H1 (cell line): ENCODE results near the gene UGT1A6. TPM values are rescaled to one million over a fixed set of nuclear protein-coding genes. Genes with fewer than 3 reads are reported as not detected.

Experiments
- CTCF ChIA-PET: fragments of 300-600 bp; sonication (Branson Sonifier 250); formaldehyde crosslinking; loops from one replicate; lab custom pipeline; 2021; ENCODE audit not compliant: partially characterized antibody; lab: Charles Lee
- POLR2A ChIA-PET: fragments of 300-600 bp; sonication (Branson Sonifier 250); formaldehyde crosslinking; loops from one replicate; lab custom pipeline; 2021; ENCODE audit warnings: inconsistent platforms; ENCODE audit not compliant: partially characterized antibody; lab: Charles Lee
- DNase-seq, 2 experiments: peaks; one replicate each; pipeline versions ENCODE4 v3.0.0 to v3.0.0-alpha.2; 2010 to 2022; ENCODE audit warnings: low spot score in 2 of 2, low read depth in 1 of 2, mixed read lengths in 1 of 2
- FAIRE-seq: peaks from 2 replicates; lab custom pipeline; 2011; peaks lifted over from hg19 to GRCh38; lab: Jason Lieb, UNC
- H2AFZ ChIP-seq: 2 replicates; pipeline ENCODE4 v1.8.1; 2012; ENCODE audit warnings: low read length, inconsistent platforms
- H2AK5ac ChIP-seq: 2 replicates; pipeline ENCODE4 v1.6.1; 2013; ENCODE audit warnings: low read depth, low read length
- H2BK120ac ChIP-seq: replicated peaks from 2 replicates; pipeline ENCODE3; 2013; ENCODE audit warnings: low read depth, low read length, inconsistent platforms
- H2BK12ac ChIP-seq: 2 replicates; pipeline ENCODE4 v1.6.1; 2013; ENCODE audit warnings: low read depth, low read length
- H2BK15ac ChIP-seq: 2 replicates; pipeline ENCODE4 v1.6.1; 2013; ENCODE audit warnings: low read length
- H2BK20ac ChIP-seq: 2 replicates; pipeline ENCODE4 v1.6.1; 2013; ENCODE audit warnings: low read length
- H2BK5ac ChIP-seq: 2 replicates; pipeline ENCODE4 v1.6.1; 2013; ENCODE audit warnings: low read depth, low read length
- H3K14ac ChIP-seq: 2 replicates; pipeline ENCODE4 v1.6.1; 2013; ENCODE audit warnings: inconsistent platforms; ENCODE audit not compliant: insufficient read length
- H3K18ac ChIP-seq: 2 replicates; pipeline ENCODE4 v1.6.1; 2013; ENCODE audit warnings: low read length; ENCODE audit errors: extremely low read depth
- H3K23ac ChIP-seq: 2 replicates; pipeline ENCODE4 v1.6.1; 2013; ENCODE audit warnings: inconsistent platforms; ENCODE audit not compliant: insufficient read length
- H3K23me2 ChIP-seq: 2 replicates; pipeline ENCODE4 v1.6.1; 2013; ENCODE audit warnings: low read depth, low read length
- H3K27ac ChIP-seq: 2 replicates; pipeline ENCODE4 v1.6.1; 2011; ENCODE audit warnings: low read depth, low read length, inconsistent platforms
- H3K27me3 ChIP-seq, 4 experiments: replicated peaks in 1 of 4; 1 replicate in 1 of 4; 2 replicates in 3 of 4; pipeline versions ENCODE4 v1.6.1 to v1.8.1; 2011 to 2013; ENCODE audit warnings: low read length in 3 of 4, mild to moderate bottlenecking in 3 of 4, inconsistent platforms in 2 of 4, mixed read lengths in 2 of 4, moderate library complexity in 1 of 4; ENCODE audit not compliant: control insufficient read depth in 3 of 4, insufficient read depth in 3 of 4; ENCODE audit errors: extremely low read depth in 1 of 4
- H3K36me3 ChIP-seq, 4 experiments: 2 replicates each; pipeline versions ENCODE4 v1.6.1 to v1.8.1; 2011 to 2013; ENCODE audit warnings: mild to moderate bottlenecking in 4 of 4, low read length in 3 of 4, moderate library complexity in 2 of 4, control low read depth in 1 of 4, inconsistent platforms in 1 of 4; ENCODE audit not compliant: insufficient read depth in 4 of 4, control insufficient read depth in 2 of 4
- H3K4ac ChIP-seq: replicated peaks from 2 replicates; pipeline ENCODE3; 2013; ENCODE audit warnings: low read length, low read depth, mixed read lengths, inconsistent platforms; ENCODE audit not compliant: insufficient read length
- H3K4me1 ChIP-seq, 4 experiments: replicated peaks in 1 of 4; 1 replicate in 1 of 4; 2 replicates in 3 of 4; pipeline versions ENCODE4 v1.6.1 to v1.8.1; 2011 to 2013; ENCODE audit warnings: low read length in 3 of 4, inconsistent platforms in 2 of 4, mixed read lengths in 1 of 4; ENCODE audit not compliant: insufficient read depth in 4 of 4, control insufficient read depth in 3 of 4
- H3K4me2 ChIP-seq, 2 experiments: 2 replicates each; pipeline versions ENCODE4 v1.6.1 to v1.8.1; 2011 to 2013; ENCODE audit warnings: low read depth in 2 of 2, low read length in 2 of 2, control low read depth in 1 of 2, inconsistent platforms in 1 of 2, mild to moderate bottlenecking in 1 of 2; ENCODE audit not compliant: insufficient read depth in 1 of 2
- H3K4me3 ChIP-seq, 4 experiments: fragments of 200-600, 300-600 bp in 1 of 4; sonication (generic), shearing (Covaris generic), sonication (Bioruptor Twin) in 1 of 4; 2 replicates each; pipeline versions ENCODE4 v1.5.1 to v1.8.1; 2011 to 2016; ENCODE audit warnings: low read length in 4 of 4, low read depth in 3 of 4, control low read depth in 2 of 4, inconsistent platforms in 2 of 4, mild to moderate bottlenecking in 2 of 4, mixed read lengths in 1 of 4, moderate library complexity in 1 of 4; ENCODE audit not compliant: insufficient read depth in 2 of 4; ENCODE audit errors: extremely low read depth in 1 of 4
- H3K56ac ChIP-seq: replicated peaks from 2 replicates; pipeline ENCODE3; 2013; ENCODE audit warnings: low read depth, mild to moderate bottlenecking, mixed read lengths, low read length, inconsistent platforms; ENCODE audit not compliant: insufficient read length
- H3K79me1 ChIP-seq: 2 replicates; pipeline ENCODE4 v1.6.1; 2013; ENCODE audit warnings: low read depth, low read length, control low read depth
- H3K79me2 ChIP-seq, 2 experiments: 2 replicates each; pipeline versions ENCODE4 v1.6.1 to v1.8.1; 2012 to 2013; ENCODE audit warnings: low read length in 2 of 2, mild to moderate bottlenecking in 2 of 2, inconsistent platforms in 1 of 2; ENCODE audit not compliant: insufficient read depth in 2 of 2, control insufficient read depth in 1 of 2
- H3K9ac ChIP-seq, 4 experiments: replicated peaks in 1 of 4; 1 replicate in 1 of 4; 2 replicates in 3 of 4; pipeline versions ENCODE4 v1.6.1 to v1.8.1; 2011 to 2013; ENCODE audit warnings: low read depth in 3 of 4, low read length in 3 of 4, control low read depth in 2 of 4, mild to moderate bottlenecking in 2 of 4, moderate library complexity in 2 of 4, inconsistent platforms in 1 of 4; ENCODE audit errors: extremely low read depth in 1 of 4
- H3K9me3 ChIP-seq, 2 experiments: 2 replicates each; pipeline versions ENCODE4 v1.6.1 to v1.8.1; 2012 to 2013; ENCODE audit warnings: mild to moderate bottlenecking in 2 of 2, moderate library complexity in 2 of 2, control low read depth in 1 of 2, inconsistent platforms in 1 of 2, low read depth in 1 of 2, low read length in 1 of 2, mixed read lengths in 1 of 2; ENCODE audit not compliant: insufficient read depth in 2 of 2
- H4K20me1 ChIP-seq, 2 experiments: replicated peaks in 1 of 2; 2 replicates each; pipeline versions ENCODE3 to v1.8.1; 2011 to 2013; ENCODE audit warnings: inconsistent platforms in 2 of 2, low read length in 2 of 2, mild to moderate bottlenecking in 1 of 2; ENCODE audit not compliant: insufficient read depth in 2 of 2, control insufficient read depth in 1 of 2
- H4K5ac ChIP-seq: 2 replicates; pipeline ENCODE4 v1.6.1; 2013; ENCODE audit warnings: low read length, low read depth, mixed read lengths, inconsistent platforms; ENCODE audit not compliant: insufficient read length
- H4K8ac ChIP-seq: 2 replicates; pipeline ENCODE4 v1.8.0; 2013; ENCODE audit warnings: mild to moderate bottlenecking, moderate library complexity, low read length, inconsistent platforms; ENCODE audit not compliant: insufficient read depth; ENCODE audit errors: extremely low read depth
- H4K91ac ChIP-seq: replicated peaks from 2 replicates; pipeline ENCODE3; 2013; ENCODE audit warnings: low read length, mixed read lengths, inconsistent platforms; ENCODE audit not compliant: insufficient read length
- CTBP2 ChIP-seq: IDR thresholded peaks from 2 replicates; pipeline ENCODE4 v1.7.0; 2011; ENCODE audit warnings: borderline replicate concordance, mild to moderate bottlenecking, moderate library complexity, mixed read lengths, low read length; ENCODE audit not compliant: insufficient read depth, insufficient read length
- EZH2 ChIP-seq: fragments of 200-600 bp; sonication (generic); IDR thresholded peaks from 2 replicates; pipeline ENCODE4 v1.7.1; 2012; ENCODE audit warnings: low read depth, mild to moderate bottlenecking, moderate library complexity, low read length, inconsistent platforms; ENCODE audit not compliant: severe bottlenecking
- NRF1 ChIP-seq: IDR thresholded peaks from 2 replicates; pipeline ENCODE4 v1.6.1; 2011; ENCODE audit warnings: mild to moderate bottlenecking, low read depth, low read length, improper control_type of control experiment
- RAD21 ChIP-seq, 2 experiments: IDR thresholded peaks in 1 of 2; conservative IDR thresholded peaks in 1 of 2; 2 replicates each; pipeline ENCODE4 v1.6.1; 2011; ENCODE audit warnings: low read depth in 2 of 2, low read length in 2 of 2, improper control_type of control experiment in 1 of 2, inconsistent platforms in 1 of 2, mild to moderate bottlenecking in 1 of 2, moderate library complexity in 1 of 2
- SIRT6 ChIP-seq: IDR thresholded peaks from one replicate; pipeline ENCODE4 v1.7.1; 2012; ENCODE audit warnings: low read length, inconsistent platforms
- SP1 ChIP-seq: IDR thresholded peaks from 2 replicates; pipeline ENCODE4 v1.6.1; 2011; ENCODE audit warnings: low read depth, low read length
- WGBS, 2 experiments: shearing (Covaris generic) in 1 of 2; methylation state at CpG; one replicate each; pipeline versions ENCODE4 v1.1.6 to v1.1.7; 2013 to 2015; ENCODE audit warnings: low lambda C conversion rate in 2 of 2, mixed read lengths in 2 of 2, inconsistent platforms in 1 of 2, low coverage in 1 of 2, missing lambda C conversion rate in 1 of 2; ENCODE audit not compliant: insufficient replicate concordance in 2 of 2, insufficient coverage in 1 of 2, insufficient read length in 1 of 2; ENCODE audit errors: extremely low coverage in 1 of 2, missing lambda C conversion rate in 1 of 2; 5-methylcytosine and 5-hydroxymethylcytosine counted together
- polyA plus RNA-seq, 7 experiments: library from polyadenylated mRNA; depleted of rRNA in 3 of 7; stranded (reverse) in 5 of 7; unstranded in 2 of 7; fragments of >200 nt in 5 of 7; fragments of 200-250 nt in 2 of 7; gene quantifications; 1 replicate in 5 of 7; 2 replicates in 1 of 7; 4 replicates in 1 of 7; pipeline versions ENCODE4 v1.2.1 to v1.2.3, GENCODE V29; 2011 to 2013; ENCODE audit warnings: missing spikeins in 2 of 7, mixed read lengths in 2 of 7
- total RNA-seq: library from RNA; stranded (reverse); fragmentation: NEBNext Ultra II Directional; extraction: Animal tissue kit (Norgen Biotek cat#: 25700); gene quantifications from 2 replicates; pipeline ENCODE4 v1.2.1, GENCODE V29; 2021
- TF ChIP-seq, protein P1 (sequence below): IDR thresholded peaks from 2 replicates; pipeline ENCODE4 v1.6.1; 2011; ENCODE audit warnings: low read length, improper control_type of control experiment

The UGT1A6 gene
- total and polyA plus RNA-seq, 2 of the 8 experiments (the other 6 are each of a cell fraction or from before 2014, with no cell fraction given), result not detected

DNA sequence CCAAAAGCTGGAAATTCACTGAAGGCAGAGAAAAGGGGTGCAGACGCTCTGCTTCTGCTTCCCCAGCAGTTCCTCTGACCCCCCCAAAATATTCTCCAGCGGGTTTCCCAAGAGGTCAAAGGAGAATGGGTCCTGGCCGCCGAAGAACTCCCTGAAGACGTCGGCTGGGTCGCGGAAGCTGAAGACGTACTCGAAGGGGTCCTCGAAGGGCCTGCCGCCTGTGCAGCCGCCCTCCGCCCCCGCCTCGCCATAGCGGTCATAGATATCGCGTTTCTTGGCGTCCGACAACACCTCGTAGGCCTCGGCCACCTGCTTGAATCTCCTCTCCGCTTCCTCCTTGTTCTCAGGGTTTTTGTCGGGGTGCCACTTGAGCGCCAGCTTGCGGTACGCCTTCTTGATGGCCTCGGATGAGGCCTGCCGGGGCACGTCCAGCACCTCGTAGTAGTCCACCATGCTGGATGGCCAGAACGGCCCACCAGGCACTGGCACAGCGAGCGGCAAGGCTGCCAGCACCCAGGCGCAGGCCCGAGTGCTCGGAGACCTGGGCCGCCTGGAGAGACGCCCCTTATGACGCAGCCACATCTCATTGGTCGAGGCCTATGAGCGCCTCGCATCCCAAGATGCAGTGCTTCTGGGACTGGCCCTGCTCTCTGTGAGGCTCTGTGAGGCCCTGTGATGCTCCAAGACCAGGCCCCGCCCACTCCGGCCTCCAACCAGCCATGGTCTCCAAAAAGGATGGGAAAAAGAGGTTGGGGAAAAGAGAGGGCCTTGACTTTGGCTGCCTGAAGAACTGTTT is 51.0 kb downstream of the UGT1A6 start:
- H3K4me3 ChIP-seq, result no peak overlapping the region
- H3K79me1 ChIP-seq, result no peaks in the 10 kb centered on the region
- H3K27ac ChIP-seq, result no peak overlapping the region
- no peak overlapping the region for H4K5ac ChIP-seq
- H4K8ac ChIP-seq, result no peak overlapping the region
- DNase-seq, result no peak
- H3K27me3 ChIP-seq, result no peaks in the 10 kb centered on the region
- no peak overlapping the region for H2BK5ac ChIP-seq
- H2AK5ac ChIP-seq, result no peak overlapping the region
- no peak overlapping the region for H3K23ac ChIP-seq
- H4K91ac ChIP-seq, result no peak overlapping the region
- FAIRE-seq, result no peak
- WGBS, 2 experiments, result 97% methylated on average over 32 of the region's 46 CpGs; no CpG with 5 or more reads in 1 of the 2 experiments
- no peaks in the 10 kb centered on the region for H3K4me1 ChIP-seq
- H3K23me2 ChIP-seq, result no peaks in the 10 kb centered on the region
- H3K18ac ChIP-seq, result no peak overlapping the region
- H2BK12ac ChIP-seq, result no peak overlapping the region
- no peak overlapping the region for H3K14ac ChIP-seq
- H3K9ac ChIP-seq, result no peak overlapping the region
- no peaks in the 10 kb centered on the region for H4K20me1 ChIP-seq
- H3K9me3 ChIP-seq, result peaks cover 5 to 26% of the 10 kb centered on the region in 2 experiments; a peak in 3 of 4 replicates
- H2BK120ac ChIP-seq, result no peak overlapping the region
- no peak overlapping the region for H2BK20ac ChIP-seq
- CTCF ChIA-PET, result no interaction called here
- H3K79me2 ChIP-seq, result no peaks in the 10 kb centered on the region
- TF ChIP-seq SP1, result no peak
- TF ChIP-seq NRF1, result no peak
- TF ChIP-seq EZH2, result no peak
- no peak for TF ChIP-seq SIRT6
- no peak for TF ChIP-seq RAD21 (IDR thresholded peaks at IDR 0.05 in 1 of 2, conservative IDR thresholded peaks at IDR 0.05 in 1 of 2; ENCODE audit: low read depth in 2 of 2, low read length in 2 of 2)
- TF ChIP-seq CTBP2, result no peak
- TF ChIP-seq, protein P1, sequence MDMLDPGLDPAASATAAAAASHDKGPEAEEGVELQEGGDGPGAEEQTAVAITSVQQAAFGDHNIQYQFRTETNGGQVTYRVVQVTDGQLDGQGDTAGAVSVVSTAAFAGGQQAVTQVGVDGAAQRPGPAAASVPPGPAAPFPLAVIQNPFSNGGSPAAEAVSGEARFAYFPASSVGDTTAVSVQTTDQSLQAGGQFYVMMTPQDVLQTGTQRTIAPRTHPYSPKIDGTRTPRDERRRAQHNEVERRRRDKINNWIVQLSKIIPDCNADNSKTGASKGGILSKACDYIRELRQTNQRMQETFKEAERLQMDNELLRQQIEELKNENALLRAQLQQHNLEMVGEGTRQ, result no peak
- TF ChIP-seq, all 59 proteins: peak for 0
- no peak overlapping the region for H2AFZ ChIP-seq
- H2BK15ac ChIP-seq, result no peak overlapping the region
- no peak overlapping the region for H3K4ac ChIP-seq
- no peak overlapping the region for H3K4me2 ChIP-seq
- POLR2A ChIA-PET, result no interaction called here
- no peaks in the 10 kb centered on the region for H3K36me3 ChIP-seq
- H3K56ac ChIP-seq, result no peak overlapping the region
